Stimulated activated naive CD4-positive, alpha-beta T cell (primary cell): ENCODE data around the gene ANKRD33B.
"Not testable (repeated sequence)": the region's sequence is repeated elsewhere in the genome, so short reads cannot be mapped to it uniquely, and the experiment has no call there.

Experiments used
- DNase-seq, 6 experiments: peaks; one replicate each; lab custom pipeline; 2025; lab: John Stamatoyannopoulos, UW

Gene ANKRD33B

DNA sequence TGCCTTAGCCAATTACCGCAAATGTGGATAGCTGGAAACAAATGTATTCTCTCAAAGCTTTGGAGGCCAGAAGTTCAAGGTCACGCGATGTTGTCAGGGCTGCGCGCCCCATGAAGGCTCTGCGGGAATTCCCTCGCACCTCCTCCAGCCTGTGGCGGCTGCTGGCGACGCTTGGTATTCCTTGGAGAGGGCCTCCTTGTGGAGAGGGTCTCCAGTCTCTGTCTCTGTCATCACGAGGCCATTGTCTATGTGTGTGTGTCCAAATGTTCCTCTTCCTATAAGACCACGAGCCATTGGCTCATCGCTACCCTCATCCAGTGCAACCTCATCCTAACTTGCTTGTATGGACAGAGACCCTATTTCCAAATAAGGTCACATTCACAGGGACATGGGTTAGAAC, 97.5 kb downstream of the ANKRD33B start:
- no peak for DNase-seq

DNA sequence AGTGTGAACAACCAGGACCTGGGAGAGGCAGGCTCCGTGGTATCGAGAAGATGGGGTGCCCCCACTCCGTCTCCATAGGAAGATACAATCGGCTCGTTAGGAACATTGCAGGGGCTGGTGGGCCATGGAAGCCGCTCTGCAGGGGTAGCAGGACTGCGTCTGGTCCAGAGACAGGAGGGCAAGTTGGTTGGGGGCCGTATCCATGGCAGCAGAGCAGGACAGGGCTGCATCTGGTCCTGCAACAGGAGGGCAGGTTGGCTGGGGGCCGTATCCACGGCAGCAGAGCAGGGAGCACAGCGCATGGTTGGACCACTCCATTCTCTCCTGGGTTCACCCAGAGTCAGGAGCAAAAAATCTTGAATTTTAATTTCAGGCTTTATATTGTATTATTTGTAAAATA, 98.2 kb downstream of the ANKRD33B start:
- DNase-seq = no peak

DNA sequence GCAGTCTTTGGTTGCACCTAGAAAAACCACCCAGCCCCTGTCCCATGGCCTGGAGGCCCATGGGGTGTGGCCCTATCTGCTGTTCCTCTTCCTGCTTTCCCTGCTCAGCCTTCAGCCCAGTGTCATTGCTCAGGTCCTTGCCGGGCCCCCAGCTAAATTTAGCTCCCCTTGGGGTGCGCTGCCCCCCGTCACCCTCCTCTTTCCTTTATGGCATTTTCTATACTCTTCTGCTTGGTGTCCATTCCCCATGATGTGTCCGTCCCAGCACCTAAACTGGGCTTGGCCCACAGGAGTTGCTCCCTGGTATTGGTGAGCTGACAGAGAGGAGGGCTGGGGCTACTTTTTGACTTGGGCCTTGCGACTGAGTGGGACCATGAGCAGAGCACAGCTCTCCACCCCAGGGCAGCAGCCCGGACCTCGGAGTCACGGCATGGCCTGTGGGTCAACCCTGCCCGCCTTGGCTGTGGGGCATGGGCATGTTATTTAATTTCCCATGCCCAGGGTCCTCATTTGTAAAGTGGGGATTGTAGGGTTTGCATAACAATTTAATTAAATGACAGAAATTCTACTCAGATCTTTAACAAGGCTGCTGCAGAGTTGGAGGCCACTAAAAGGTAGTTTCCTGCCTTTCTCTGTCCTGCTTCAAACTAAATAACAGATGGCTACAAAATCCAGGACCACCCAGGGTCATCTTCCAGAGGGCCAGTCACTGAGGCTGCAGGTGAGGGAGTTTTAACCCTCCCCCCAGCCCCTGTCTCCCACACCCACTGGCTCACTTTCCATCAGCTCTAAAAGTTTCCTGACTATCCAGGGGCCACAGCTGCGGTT, 99.0 kb downstream of the ANKRD33B start:
- DNase-seq = no peak

DNA sequence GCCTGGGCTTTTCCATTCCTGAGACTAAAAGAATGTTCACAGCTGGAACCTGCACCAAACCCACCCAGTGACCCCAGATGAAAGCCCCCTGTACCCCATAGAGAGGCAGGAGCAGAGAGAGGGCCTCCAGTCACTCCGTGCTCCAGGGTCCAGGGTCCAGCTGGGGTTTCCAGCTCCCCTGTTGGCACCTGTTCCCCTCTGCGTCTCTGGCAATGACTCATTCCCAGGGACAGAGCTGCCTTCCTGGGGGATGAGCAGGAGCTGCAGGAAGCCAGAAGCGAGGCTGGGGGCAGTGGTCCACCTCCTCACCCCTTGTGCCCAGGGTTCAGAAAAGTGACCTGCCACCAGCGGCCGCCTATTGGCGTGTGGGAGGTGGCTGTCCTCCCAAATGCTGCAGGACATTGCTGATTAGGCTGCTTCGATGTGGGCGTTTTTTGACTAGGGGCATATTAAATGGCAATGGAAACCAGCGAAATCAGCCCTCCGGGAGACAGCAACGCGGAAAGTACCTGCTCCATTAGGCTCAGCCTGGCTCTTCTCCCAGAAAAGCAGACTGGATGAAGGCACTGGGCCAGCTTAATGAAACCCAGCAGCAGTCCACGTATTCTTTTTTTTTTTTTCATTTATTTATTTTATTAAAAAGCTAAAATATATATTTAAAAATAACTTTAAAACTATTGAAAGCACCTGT, 99.8 kb downstream of the ANKRD33B start:
- no peak for DNase-seq

DNA sequence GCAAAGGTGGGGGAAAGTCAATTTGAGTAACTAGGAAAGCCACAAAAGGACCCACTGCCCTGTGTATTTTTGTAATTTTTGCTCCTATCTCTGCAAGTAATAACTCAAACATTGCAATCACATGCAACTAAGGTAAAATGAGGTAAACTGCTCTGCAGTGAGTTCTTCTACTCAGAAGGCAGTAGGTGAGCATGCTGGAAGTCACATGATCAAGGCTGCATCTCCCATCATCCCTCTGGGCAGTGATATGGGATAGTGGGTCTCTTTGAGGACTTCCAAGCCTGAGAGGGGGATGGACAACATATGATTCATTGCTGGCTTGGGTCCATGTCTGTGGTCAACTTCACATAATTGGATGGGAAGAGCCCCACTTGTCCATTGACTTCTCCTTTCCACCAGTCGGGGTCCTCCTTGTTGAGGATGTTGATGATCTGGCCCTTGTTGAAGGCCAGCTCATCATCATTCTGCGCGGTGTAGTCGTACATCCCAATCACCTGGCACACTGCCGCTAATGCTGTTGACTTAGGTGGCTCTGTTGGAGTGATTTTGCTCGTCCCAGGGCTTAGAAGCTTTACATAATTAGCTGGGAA, 100.4 kb downstream of the ANKRD33B start:
- not testable (repeated sequence) for DNase-seq

DNA sequence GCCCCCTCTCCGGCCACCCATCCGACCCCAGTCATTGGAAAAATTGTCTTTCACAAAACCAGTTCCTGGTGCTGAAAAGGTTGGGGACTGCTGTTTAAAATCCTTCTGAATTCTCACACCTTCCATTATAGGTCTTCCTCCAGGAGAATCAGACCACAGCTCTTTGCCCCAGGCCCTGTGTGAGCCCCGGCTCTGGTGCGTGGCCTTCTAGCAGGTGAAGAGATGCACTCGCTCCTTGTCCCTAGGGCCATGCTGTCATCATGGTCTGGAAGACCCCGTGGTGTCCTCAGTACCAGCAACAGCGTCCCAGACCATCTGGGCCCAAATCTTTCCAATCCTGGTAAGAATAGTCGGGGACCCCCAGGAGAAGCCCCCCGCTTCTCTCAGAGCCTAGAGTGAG, 101.9 kb downstream of the ANKRD33B start:
- DNase-seq = no peak

DNA sequence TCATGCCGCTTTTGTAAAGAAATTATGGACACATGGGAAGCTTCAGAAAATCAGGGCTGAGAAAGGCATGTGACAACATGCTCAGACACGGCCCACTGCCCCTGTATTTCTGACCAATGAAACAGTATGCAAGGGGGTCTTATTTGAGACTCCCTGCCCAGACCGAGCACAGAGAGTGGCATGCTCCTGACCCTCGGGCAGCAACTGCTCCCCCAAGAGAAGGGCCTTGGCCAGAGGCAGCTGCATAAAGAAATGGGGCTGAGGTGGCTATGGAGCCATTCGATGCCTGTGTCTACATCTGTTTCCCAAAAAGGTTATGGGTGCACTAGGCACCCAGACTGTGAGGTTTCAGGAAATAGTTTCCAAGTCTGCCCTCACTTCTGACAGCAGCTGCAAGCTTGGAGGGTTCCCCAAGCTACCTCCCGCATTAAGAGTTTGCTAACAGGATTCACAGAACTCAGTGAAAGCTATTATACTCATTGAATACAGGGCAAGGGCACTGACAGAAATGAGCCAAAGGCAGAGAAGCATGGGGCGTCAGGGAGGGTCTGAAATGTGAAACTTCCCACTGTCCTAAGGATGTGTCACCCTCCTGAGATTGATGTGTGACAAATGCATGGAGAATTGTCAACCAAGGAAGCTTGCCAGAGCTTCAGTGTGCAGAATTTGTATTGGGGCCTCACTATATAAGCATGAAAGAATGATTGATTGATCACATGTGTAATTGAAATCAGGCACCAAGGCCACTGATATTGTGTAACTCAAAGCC, 102.8 kb downstream of the ANKRD33B start:
- DNase-seq = no peak

DNA sequence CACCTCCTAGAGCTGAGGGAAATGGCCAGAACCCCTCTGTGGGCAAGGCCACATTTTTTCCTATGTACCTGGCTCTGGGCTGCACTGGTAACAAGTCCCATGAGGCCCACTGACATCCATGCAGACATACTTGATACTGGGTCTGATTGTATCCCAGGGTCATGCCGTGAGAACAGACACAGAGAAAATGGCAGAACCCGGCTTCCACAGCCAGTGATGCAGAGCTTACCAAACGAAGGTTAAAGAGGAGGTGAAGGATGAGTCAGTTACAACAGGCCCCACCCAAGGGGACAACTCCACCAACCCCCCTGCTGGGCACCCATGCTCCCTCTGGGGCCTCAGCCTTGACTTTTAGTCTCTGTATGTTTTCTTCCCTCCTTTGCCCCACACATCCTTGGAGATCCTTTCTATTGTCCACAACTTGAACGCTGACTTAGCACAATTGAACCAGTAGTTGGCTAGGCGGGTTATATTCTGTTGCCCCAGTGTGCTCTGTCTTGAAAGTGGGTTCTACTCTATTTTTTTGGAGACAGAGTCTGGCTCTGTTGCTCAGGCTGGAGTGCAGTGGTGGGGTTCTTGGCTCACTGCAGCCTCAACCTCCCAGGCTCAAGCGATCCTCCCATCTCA, 103.7 kb downstream of the ANKRD33B start:
- DNase-seq = no peak

DNA sequence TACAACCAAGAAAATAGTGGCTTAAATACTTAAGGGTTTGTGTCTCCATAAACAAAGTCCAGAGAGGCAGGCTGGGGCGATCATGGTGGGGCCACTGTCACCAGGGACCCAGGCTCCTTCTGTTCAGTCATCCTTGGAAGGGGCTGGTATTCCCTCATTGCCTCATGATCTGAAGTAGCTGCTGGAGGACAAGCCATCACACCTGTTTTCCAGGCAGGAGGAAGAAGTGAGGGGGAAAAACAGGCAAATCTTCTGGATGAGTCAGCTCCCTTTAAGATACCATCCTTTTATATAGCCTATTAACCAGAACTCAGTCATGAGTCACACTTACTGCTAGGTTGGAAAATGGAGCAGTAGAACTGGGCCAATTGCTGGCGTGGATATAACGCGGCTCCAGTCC, 104.8 kb downstream of the ANKRD33B start:
- no peak for DNase-seq

DNA sequence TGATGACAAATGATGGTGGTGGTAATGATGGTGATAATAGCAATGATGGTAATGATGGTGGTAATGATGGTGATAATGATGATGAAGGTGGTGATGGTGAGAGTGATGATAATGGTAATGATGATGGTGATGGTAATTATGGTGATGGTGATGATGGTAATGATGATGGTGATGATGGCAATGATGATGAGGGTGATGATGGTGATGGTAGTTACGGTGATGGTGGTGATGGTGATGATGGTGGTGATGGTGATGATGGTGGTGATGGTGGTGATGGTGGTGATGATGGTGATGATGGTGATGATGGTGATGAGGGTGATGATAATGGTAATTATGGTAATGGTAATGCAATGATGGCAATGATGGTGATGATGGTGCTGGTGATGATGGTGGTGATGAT, 106.1 kb downstream of the ANKRD33B start:
- no peak for DNase-seq

DNA sequence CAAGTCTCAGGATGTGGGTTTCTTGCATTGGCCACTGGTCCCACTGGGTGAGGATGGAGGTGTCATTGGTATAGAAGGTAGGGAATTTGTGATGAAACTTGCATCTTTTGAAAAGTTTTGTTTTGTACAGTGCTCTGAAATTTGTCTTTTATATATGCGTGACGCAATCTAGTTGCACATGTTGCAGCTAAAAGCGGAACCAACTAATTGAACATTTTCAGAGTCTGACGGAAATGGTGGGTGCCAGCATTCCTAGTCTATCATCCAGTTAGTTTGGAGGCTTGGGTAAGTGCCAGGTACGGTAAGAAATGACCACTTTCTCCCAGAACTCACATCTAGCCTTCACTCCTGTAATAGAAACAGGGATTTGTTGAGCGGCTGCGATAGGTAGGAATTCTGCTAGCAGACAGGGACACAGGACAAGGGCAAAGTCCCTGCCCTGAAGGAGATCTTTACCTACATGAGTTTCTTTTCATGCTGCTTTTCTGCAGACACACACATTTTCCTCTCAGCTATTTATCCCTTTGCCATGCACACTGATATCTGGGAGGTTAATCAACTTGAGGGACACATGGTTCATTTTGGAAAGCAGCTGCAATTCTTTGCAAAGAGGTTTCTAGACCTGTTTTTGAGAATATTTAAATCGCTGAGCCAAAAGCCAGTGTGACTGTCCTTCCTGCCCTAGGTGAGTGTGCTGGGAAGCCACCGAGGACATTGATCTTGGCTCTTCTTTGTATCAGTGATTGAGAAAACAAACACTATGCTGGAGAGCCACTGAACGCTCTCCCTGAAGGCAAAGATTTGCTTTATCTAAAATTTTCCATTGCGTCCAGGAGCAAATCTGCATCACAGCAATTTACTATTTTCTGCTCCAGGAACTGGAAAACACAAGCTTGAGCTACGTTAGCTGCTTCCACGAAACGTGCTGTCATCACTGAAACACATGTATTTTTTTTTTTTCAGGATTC, 107.5 kb downstream of the ANKRD33B start:
- no peak for DNase-seq

DNA sequence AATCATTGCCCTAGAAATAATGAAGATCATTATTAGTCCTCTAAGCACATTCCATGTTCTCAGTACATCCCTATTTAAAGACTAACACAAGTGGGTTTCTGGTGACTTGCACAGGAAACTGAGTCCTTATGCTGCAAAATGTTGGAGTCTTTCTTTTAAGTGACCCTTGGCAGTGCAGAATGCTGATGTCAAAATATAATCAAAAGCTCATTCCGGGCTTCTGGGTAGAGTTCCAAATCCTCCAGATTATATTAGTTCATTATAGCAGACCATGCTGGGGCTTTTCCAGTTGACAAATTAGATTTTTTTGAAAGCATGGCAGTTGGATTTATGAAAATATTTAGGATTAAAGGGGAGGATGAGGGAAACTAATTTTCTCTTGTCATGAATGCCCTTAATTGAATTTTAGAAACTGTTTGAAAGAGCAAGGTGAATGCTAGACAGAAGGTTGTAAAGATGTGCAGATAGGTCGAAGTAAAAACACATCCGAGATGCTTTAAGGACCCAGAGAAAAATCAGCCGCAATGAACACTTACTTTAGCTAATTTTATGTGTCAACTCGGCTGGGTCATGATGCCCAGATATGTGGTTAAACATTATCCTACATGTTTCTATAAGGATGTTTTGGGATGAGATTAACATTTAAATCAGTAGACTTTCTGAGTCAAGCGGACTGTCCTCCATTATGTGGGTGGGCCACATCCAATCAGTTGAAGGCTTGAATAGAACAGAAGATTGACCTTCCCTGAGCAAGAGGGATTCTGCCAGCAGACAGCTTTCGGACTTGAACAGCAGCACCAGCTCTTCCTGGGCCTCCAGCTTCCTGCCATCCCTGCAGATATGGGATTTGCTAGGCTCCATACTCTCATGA, 108.5 kb downstream of the ANKRD33B start:
- DNase-seq = no peak

DNA sequence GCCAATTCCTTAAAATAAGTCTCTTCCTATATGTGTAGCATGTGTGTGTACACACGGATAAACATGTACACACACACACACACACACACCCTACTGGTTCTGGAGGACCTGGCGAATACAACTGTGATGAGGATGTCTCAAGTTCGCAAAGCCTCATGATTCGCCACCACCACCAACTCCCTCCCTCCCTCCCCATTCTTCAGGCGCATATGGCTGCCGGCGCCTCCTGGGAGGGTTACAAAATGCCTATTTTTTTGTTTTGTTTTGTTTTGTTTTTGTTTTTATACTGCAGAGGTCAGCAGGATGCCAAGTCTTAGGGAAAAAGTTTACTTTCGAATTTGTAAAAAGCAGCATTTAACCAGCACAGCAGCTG, 109.1 kb downstream of the ANKRD33B start:
- no peak for DNase-seq

DNA sequence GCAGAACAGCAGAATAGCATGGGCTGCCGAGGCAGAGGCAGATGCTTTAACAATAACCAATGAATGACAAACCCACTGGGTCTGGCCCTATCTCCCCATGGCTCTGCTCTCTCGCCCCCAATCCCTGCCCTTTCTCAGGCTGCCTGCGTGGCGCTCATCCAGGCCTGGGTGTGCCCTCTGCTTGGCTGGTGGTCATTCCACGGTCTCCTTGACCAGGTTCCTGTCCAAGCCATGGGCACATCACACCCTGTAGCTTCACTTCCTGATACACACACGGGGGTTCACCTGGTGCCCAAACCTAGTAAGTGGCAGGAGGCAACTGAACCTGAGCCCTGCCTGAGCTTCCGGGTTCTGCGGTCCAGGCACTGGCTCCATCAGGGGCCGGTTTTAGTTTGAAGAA, 109.5 kb downstream of the ANKRD33B start:
- no peak for DNase-seq

DNA sequence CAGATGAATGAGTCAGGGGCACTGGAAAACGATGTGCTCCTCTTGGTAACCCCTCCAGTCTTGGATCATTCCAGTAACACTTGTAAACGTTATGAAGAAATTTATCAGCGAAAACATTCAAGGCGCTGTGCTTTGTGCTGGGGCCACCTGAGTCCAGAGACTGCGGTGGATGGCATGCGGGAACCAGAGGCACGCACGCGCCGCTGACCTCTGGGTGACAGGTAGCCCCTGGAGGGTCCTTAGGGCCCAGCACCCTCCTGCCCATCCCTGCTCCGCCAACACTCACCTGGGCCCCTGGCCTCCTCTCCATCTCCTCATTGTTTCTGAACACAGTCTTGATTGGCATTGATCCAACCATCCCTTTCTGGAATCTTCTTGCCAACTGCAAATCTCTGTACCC, 110.2 kb downstream of the ANKRD33B start:
- DNase-seq = no peak

DNA sequence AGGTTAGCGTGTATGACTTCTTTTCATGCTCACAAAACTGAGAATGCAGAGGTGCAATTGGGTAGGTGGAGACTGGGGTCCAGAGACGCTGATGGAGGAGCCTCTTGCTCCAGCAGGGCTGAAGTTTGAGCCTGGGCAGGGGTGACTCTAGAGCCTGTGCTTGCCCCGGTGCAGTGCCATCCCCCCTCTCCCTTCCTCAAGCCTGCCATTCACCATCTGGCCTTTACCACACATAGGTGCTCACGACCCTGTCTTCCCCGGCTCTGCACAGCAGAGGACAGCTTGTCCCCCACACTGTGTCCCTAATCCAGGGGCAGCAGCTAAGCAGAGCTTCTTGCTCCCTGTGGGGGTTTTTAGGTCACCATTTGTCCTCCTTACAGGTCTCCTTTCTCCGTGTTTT, 110.7 kb downstream of the ANKRD33B start:
- no peak for DNase-seq

DNA sequence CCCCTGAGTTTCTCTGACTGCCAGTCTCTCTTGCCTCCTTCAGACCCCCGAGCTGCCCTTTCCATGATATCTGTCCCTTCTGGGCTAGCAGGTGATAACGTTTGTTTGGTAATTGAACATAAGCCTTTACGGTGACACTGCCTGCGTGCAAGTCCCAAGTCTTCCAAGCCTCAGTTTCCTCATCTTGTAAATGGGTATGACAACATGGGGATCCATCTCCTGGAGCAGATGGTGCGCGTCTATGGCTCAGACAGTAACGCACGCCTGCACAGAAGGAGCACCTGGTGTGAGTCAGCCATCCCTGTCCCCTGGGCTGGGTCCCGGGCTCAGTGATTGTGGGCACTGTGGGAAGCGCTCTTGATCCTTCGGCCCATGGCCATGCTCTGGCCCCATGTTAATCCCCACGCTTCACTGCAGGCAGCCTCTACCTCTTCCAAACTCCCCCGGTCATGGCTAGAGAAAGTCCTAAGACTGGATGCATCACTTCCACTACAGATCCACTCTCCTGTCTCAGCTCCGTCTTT, 111.4 kb downstream of the ANKRD33B start:
- DNase-seq = no peak

DNA sequence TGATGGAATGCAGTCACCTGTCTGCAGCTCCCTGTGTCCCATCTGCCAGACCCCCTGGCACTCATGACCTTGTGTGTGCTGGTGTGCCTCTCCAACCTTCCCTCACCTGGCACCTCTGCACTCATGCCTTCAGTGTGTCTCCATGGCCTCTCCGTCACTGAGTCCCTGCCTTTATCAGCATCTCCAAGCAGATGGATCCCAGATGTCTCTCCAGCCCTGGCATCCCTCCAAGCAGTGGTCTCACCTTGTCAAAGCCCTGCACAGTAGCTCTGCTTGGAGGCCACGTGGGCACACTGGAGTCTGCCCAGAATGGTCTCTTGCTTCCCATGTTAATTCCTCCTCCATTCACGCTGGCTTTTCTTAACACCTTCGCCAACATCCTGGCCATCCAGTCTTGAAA, 112.4 kb downstream of the ANKRD33B start:
- DNase-seq = no peak

DNA sequence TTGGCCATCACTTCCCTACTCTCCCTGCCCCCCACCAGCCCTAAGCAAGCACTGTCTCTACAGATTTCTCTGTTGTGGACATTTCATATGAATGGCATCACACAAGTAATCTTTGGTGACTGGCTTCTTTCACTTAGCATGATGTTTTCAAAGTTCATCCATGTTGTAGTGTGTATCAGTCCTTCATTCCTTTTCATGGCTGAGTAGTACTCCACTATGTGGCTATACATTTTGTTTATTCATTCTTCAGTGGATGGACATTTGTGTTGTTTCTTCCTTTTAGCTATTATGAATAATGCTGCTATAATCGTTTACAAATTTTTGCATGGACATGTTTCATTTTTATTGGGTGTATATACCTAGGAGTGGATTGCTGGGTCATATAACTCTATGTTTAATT, 113.1 kb downstream of the ANKRD33B start:
- DNase-seq = no peak

DNA sequence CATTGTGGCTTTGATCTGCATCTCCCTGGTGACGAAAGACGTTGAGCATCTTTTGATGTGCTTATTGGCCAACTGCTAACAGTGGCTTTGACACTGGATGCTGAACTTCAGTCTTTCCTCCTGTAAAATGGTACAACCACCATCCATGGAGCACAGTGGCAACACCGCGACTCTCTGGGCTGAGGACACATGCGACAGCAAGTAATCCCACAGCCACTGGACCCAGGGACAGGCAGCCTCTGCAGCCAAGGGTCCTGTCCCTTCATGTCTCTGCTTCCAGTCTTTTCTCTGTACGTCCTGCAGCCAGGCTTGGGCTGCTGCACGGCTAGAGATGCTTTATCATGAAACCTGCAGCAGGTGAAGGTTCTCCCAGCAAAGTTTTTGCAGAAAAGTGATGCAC, 113.7 kb downstream of the ANKRD33B start:
- DNase-seq = no peak
